ENCODE data around the gene SH2D1B. TPM values are rescaled to one million over a fixed set of nuclear protein-coding genes. Genes with fewer than 3 reads are reported as not detected.

Gene SH2D1B
- polyA plus RNA-seq, 3 donors = 0.07 to 0.90 (median 0.09) TPM

- no peak overlapping the region for H3K27ac ChIP-seq (ENCODE audit: low read depth, low read length)
- WGBS, 3 donors = 77 to 81% (median 80%) methylated on average over 3 of the region's 3 CpGs
Measured at GRCh38 chr1:162385280-162385623, 26.7 kb downstream of the SH2D1B start.

- no peak overlapping the region for H3K27ac ChIP-seq (ENCODE audit: low read depth, low read length)
- 95 to 96% (median 96%) methylated on average over 10 of the region's 10 CpGs for WGBS, 3 donors
Measured at GRCh38 chr1:162384601-162385279, 27.2 kb downstream of the SH2D1B start.

GRCh38 chr1:162384116-162384515 lies 27.8 kb downstream of the SH2D1B start:
- H3K27ac ChIP-seq (ENCODE audit: low read depth, low read length) = no peak overlapping the region
- WGBS, 3 donors = 93 to 97% (median 95%) methylated on average over 6 of the region's 6 CpGs

GRCh38 chr1:162383516-162383915 lies 28.4 kb downstream of the SH2D1B start:
- H3K27ac ChIP-seq (ENCODE audit: low read depth, low read length) = no peak overlapping the region
- 85 to 93% (median 93%) methylated on average over 8 of the region's 8 CpGs for WGBS, 3 donors

GRCh38 chr1:162383091-162383490 lies 28.8 kb downstream of the SH2D1B start:
- WGBS, 3 donors = 95 to 99% (median 95%) methylated on average over 6 of the region's 6 CpGs
- no peak overlapping the region for H3K27ac ChIP-seq (ENCODE audit: low read depth, low read length)

GRCh38 chr1:162381941-162382750 lies 29.8 kb downstream of the SH2D1B start:
- 91 to 93% (median 92%) methylated on average over 13 of the region's 13 CpGs for WGBS, 3 donors
- no peak overlapping the region for H3K27ac ChIP-seq (ENCODE audit: low read depth, low read length)

GRCh38 chr1:162381383-162381782 lies 30.6 kb downstream of the SH2D1B start, which contains the start of gene C1orf226:
TSS of gene C1orf226 (plus strand) at chr1:162381728. CDS start at chr1:162381902, 174 bp downstream.
- no peak within 1 kb of the TSS for H3K27ac ChIP-seq (ENCODE audit: low read depth, low read length)
- 79 to 92% (median 81%) methylated on average over 3 of the region's 3 CpGs for WGBS, 3 donors

GRCh38 chr1:162380061-162380846 lies 31.7 kb downstream of the SH2D1B start:
- 89 to 94% (median 89%) methylated on average over 6 of the region's 6 CpGs for WGBS, 3 donors
- H3K27ac ChIP-seq (ENCODE audit: low read depth, low read length) = no peak overlapping the region

GRCh38 chr1:162376691-162377090 lies 35.2 kb downstream of the SH2D1B start, which contains the start of gene SPATA46:
TSS of gene SPATA46 (minus strand) at chr1:162376854. CDS start at chr1:162376790, 64 bp downstream.
- WGBS, 3 donors = 93 to 95% (median 93%) methylated on average over 5 of the region's 5 CpGs
- no peak within 1 kb of the TSS for H3K27ac ChIP-seq (ENCODE audit: low read depth, low read length)

GRCh38 chr1:162375463-162375862 lies 36.5 kb downstream of the SH2D1B start:
- no peak overlapping the region for H3K27ac ChIP-seq (ENCODE audit: low read depth, low read length)
- WGBS, 3 donors = 83 to 89% (median 84%) methylated on average over 8 of the region's 8 CpGs

GRCh38 chr1:162374406-162374805 lies 37.5 kb downstream of the SH2D1B start:
- no peak overlapping the region for H3K27ac ChIP-seq (ENCODE audit: low read depth, low read length)
- WGBS, 3 donors = 85 to 87% (median 87%) methylated on average over 9 of the region's 9 CpGs

- 95% methylated on average over 8 of the region's 8 CpGs for WGBS, 3 donors
- no peak overlapping the region for H3K27ac ChIP-seq (ENCODE audit: low read depth, low read length)
Measured at GRCh38 chr1:162373541-162374260, 38.2 kb downstream of the SH2D1B start.

- no peak overlapping the region for H3K27ac ChIP-seq (ENCODE audit: low read depth, low read length)
- WGBS, 3 donors = 79 to 95% (median 88%) methylated on average over 1 of the region's 1 CpG
Measured at GRCh38 chr1:162373072-162373427, 38.9 kb downstream of the SH2D1B start.

- WGBS, 3 donors = 53 to 67% (median 60%) methylated on average over 13 of the region's 13 CpGs
- no peak overlapping the region for H3K27ac ChIP-seq (ENCODE audit: low read depth, low read length)
Measured at GRCh38 chr1:162372159-162373071, 39.5 kb downstream of the SH2D1B start.

GRCh38 chr1:162371611-162372010 lies 40.3 kb downstream of the SH2D1B start:
- no peak overlapping the region for H3K27ac ChIP-seq (ENCODE audit: low read depth, low read length)
- 91 to 97% (median 93%) methylated on average over 6 of the region's 6 CpGs for WGBS, 3 donors

- H3K27ac ChIP-seq (ENCODE audit: low read depth, low read length) = no peak overlapping the region
- 93 to 97% (median 96%) methylated on average over 3 of the region's 3 CpGs for WGBS, 3 donors
Measured at GRCh38 chr1:162370721-162371120, 41.2 kb downstream of the SH2D1B start.

GRCh38 chr1:162370161-162370560 lies 41.8 kb downstream of the SH2D1B start:
- H3K27ac ChIP-seq (ENCODE audit: low read depth, low read length) = no peak overlapping the region
- 79 to 91% (median 83%) methylated on average over 1 of the region's 1 CpG for WGBS, 3 donors
